Stomach smooth muscle (tissue), 2 donors: ENCODE results near the gene HLA-E.
A peak's percentile ranks its signal among the peaks of the same experiment; 100 is the strongest.
"Not testable (repeated sequence)": the region's sequence is repeated elsewhere in the genome, so short reads cannot be mapped to it uniquely, and the experiment has no call there.

Experiments used
- H3K27ac ChIP-seq: one replicate; pipeline ENCODE4 v1.7.0; 2013; ENCODE audit warnings: mild to moderate bottlenecking, low read length, inconsistent platforms
- H3K27me3 ChIP-seq, 2 donors: one replicate each; pipeline ENCODE4 v1.7.0; 2013; ENCODE audit warnings: low read length in 2 of 2; ENCODE audit not compliant: insufficient read depth in 2 of 2, control insufficient read depth in 1 of 2
- H3K36me3 ChIP-seq, 2 donors: one replicate each; pipeline ENCODE4 v1.7.0; 2013; ENCODE audit warnings: low read length in 2 of 2; ENCODE audit not compliant: control insufficient read depth in 2 of 2, insufficient read depth in 2 of 2
- H3K4me1 ChIP-seq: one replicate; pipeline ENCODE4 v1.7.0; 2013; ENCODE audit warnings: low read length; ENCODE audit not compliant: control insufficient read depth, insufficient read depth
- H3K4me3 ChIP-seq, 2 donors: one replicate each; pipeline ENCODE4 v1.7.0; 2013; ENCODE audit warnings: low read length in 2 of 2
- H3K9ac ChIP-seq, 2 donors: one replicate each; pipeline ENCODE4 v1.7.0; 2013; ENCODE audit warnings: low read length in 2 of 2, mild to moderate bottlenecking in 1 of 2
- H3K9me3 ChIP-seq, 2 donors: one replicate each; pipeline ENCODE4 v1.7.0; 2013; ENCODE audit warnings: low read length in 2 of 2; ENCODE audit not compliant: control insufficient read depth in 2 of 2
- donor health status: healthy.
- donor health status: Pancreatic carcinoma.

HLA-E gene

GRCh38 chr6:30521082-30521481 lies 31.8 kb downstream of the HLA-E start:
- not testable (repeated sequence) for H3K27me3 ChIP-seq, H3K9me3 ChIP-seq, H3K36me3 ChIP-seq, H3K9ac ChIP-seq, H3K4me3 ChIP-seq, H3K4me1 ChIP-seq, H3K27ac ChIP-seq

- H3K4me3 ChIP-seq, H3K9me3 ChIP-seq, H3K9ac ChIP-seq, H3K27me3 ChIP-seq, H3K4me1 ChIP-seq, H3K36me3 ChIP-seq, H3K27ac ChIP-seq: not testable (repeated sequence)
Measured at GRCh38 chr6:30521952-30522351, 32.6 kb downstream of the HLA-E start.

DNA sequence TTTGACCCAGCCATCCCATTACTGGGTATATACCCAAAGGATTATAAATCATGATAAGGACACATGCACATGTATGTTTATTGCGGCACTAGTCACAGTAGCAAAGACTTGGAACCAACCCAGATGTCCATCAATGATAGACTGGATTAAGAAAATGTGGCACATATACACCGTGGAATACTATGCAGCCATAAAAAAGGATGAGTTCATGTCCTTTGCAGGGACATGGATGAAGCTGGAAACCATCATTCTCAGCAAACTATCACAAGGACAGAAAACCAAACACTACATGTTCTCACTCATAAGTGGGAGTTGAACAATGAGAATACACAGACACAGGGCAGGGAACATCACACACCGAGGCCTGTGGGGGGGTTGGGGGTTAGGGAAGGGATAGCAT lies 37.1 kb downstream of the HLA-E start:
- H3K27ac ChIP-seq, H3K4me3 ChIP-seq, H3K9me3 ChIP-seq, H3K36me3 ChIP-seq, H3K27me3 ChIP-seq, H3K4me1 ChIP-seq, H3K9ac ChIP-seq: not testable (repeated sequence)

GRCh38 chr6:30529349-30529875 lies 40.1 kb downstream of the HLA-E start:
- H3K36me3 ChIP-seq, H3K9ac ChIP-seq, H3K27me3 ChIP-seq, H3K4me3 ChIP-seq, H3K9me3 ChIP-seq, H3K27ac ChIP-seq, H3K4me1 ChIP-seq: not testable (repeated sequence)

DNA sequence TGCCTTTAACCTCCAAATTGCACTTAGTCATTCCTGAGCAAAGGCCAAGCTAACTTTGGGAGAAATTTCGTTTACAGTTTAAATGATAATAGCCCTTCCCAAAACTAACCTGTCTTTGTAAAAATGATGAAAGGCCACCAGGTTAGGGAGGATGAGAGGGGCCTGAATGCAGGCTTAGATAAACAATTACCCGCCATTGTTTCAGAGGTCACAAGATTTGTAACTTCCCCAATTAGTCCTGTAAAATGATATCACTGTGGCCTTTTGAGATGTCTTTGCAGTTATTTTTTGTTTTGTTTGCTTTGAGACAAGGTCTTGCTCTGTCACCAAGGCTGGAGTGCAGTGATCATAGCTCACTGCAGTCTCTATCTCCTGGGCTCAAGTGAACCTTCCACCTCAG lies 40.7 kb downstream of the HLA-E start:
- Histone ChIP-seq H3K4me1 (no peaks in the 10 kb centered on the region), H3K36me3 (no peaks in the 10 kb centered on the region), H3K27me3 (no peaks in the 10 kb centered on the region), H3K9me3 (no peaks in the 10 kb centered on the region), H3K9ac (no peak overlapping the region), H3K4me3 (no peak overlapping the region), H3K27ac (no peak overlapping the region)

- Histone ChIP-seq H3K36me3 (no peaks in the 10 kb centered on the region), H3K27me3 (no peaks in the 10 kb centered on the region), H3K9me3 (no peaks in the 10 kb centered on the region), H3K9ac (no peak overlapping the region), H3K4me1 (no peaks in the 10 kb centered on the region), H3K4me3 (no peak overlapping the region), H3K27ac (no peak overlapping the region)
Measured at GRCh38 chr6:30533460-30534294, 44.4 kb downstream of the HLA-E start.

GRCh38 chr6:30537931-30538330 lies 48.6 kb downstream of the HLA-E start:
- Histone ChIP-seq H3K27ac (no peak overlapping the region), H3K9ac (no peak overlapping the region), H3K9me3 (no peaks in the 10 kb centered on the region), H3K27me3 (no peaks in the 10 kb centered on the region), H3K4me3 (no peak overlapping the region), H3K4me1 (peaks cover 7% of the 10 kb centered on the region), H3K36me3 (no peaks in the 10 kb centered on the region)

- Histone ChIP-seq H3K9ac (no peak overlapping the region), H3K27ac (no peak overlapping the region), H3K4me3 (peak overlapping the region; percentile 48 to 68)
Measured at GRCh38 chr6:30541515-30542403, 52.5 kb downstream of the HLA-E start.

DNA sequence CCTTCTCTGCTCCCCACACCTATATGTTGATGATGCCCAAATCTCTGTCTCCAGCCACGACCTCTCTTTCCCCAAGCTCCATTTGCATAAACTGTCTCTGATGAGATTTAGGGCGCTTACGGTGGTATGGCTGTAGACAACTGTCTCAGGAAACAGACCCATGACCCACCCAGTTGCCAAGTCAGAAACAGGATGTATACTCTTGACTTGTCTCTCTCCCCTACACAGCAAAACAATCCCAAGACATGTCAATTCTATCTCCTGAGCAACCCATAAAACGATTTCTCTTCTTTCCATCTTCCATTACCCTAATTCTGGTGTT lies 53.1 kb downstream of the HLA-E start:
- Histone ChIP-seq H3K9me3 (no peaks in the 10 kb centered on the region), H3K9ac (peak overlapping the region in 1 of 2 donors; percentile 13), H3K36me3 (peaks cover 16 to 18% of the 10 kb centered on the region in 2 donors), H3K4me3 (no peak overlapping the region), H3K27me3 (no peaks in the 10 kb centered on the region), H3K27ac (peak overlapping the region; percentile 24), H3K4me1 (peaks cover 8% of the 10 kb centered on the region)

More at GRCh38 chr6:30541515-30542403, 52.5 kb downstream of the HLA-E start:
- Histone ChIP-seq H3K36me3 (peaks cover 12 to 13% of the 10 kb centered on the region in 2 donors), H3K4me1 (peaks cover 8% of the 10 kb centered on the region), H3K9me3 (no peaks in the 10 kb centered on the region), H3K27me3 (no peaks in the 10 kb centered on the region)

GRCh38 chr6:30542915-30543314 lies 53.6 kb downstream of the HLA-E start:
- Histone ChIP-seq H3K9me3 (no peaks in the 10 kb centered on the region), H3K36me3 (peaks cover 19 to 20% of the 10 kb centered on the region in 2 donors), H3K27ac (peak overlapping the region; percentile 24), H3K4me3 (no peak overlapping the region), H3K4me1 (peaks cover 8% of the 10 kb centered on the region), H3K27me3 (no peaks in the 10 kb centered on the region), H3K9ac (no peak overlapping the region)
